H1 (cell line): ENCODE measurements around the gene ABCG1. TPM values are rescaled to one million over a fixed set of nuclear protein-coding genes. Genes with fewer than 3 reads are reported as not detected.

Experiments used
- CTBP2 ChIP-seq: IDR thresholded peaks from 2 replicates; pipeline ENCODE4 v1.7.0; 2011; ENCODE audit warnings: borderline replicate concordance, mild to moderate bottlenecking, moderate library complexity, mixed read lengths, low read length; ENCODE audit not compliant: insufficient read depth, insufficient read length
- TAF1 ChIP-seq: IDR thresholded peaks from 2 replicates; pipeline ENCODE4 v1.6.1; 2011; ENCODE audit warnings: mild to moderate bottlenecking, low read depth, low read length
- polyA plus RNA-seq, 7 experiments: library from polyadenylated mRNA; depleted of rRNA in 3 of 7; stranded (reverse) in 5 of 7; unstranded in 2 of 7; fragments of >200 nt in 5 of 7; fragments of 200-250 nt in 2 of 7; gene quantifications; 1 replicate in 5 of 7; 2 replicates in 1 of 7; 4 replicates in 1 of 7; pipeline versions ENCODE4 v1.2.1 to v1.2.3, GENCODE V29; 2011 to 2013; ENCODE audit warnings: missing spikeins in 2 of 7, mixed read lengths in 2 of 7
- total RNA-seq: library from RNA; stranded (reverse); fragmentation: NEBNext Ultra II Directional; extraction: Animal tissue kit (Norgen Biotek cat#: 25700); gene quantifications from 2 replicates; pipeline ENCODE4 v1.2.1, GENCODE V29; 2021

Gene ABCG1
- total and polyA plus RNA-seq, 2 of the 8 experiments (the other 6 are each of a cell fraction or from before 2014, with no cell fraction given): 2.1 to 4.0 TPM

GRCh38 chr21:42218836-42219605 is at the start of gene ABCG1 (continued):
- TF ChIP-seq CTBP2 (no peak), TAF1 (0 out of 2 replicates have a peak, but pooled peaks have one; percentile 27)
